HepG2 (cell line): ENCODE results near the gene AHCY. TPM values are rescaled to one million over a fixed set of nuclear protein-coding genes. Genes with fewer than 3 reads are reported as not detected.

Experiments used
- ARNT ChIP-seq: fragments of 450-650 bp; IDR thresholded peaks from 2 replicates; pipeline ENCODE4 v1.6.1; 2017
- HIVEP1 ChIP-seq: sonication (generic); formaldehyde crosslinking; IDR thresholded peaks from 2 replicates; pipeline ENCODE4 v1.4.0; 2020; ENCODE audit warnings: mild to moderate bottlenecking, missing genetic modification reagents
- MXD4 ChIP-seq: IDR thresholded peaks from 2 replicates; pipeline ENCODE4 v1.6.1; 2016; ENCODE audit warnings: mild to moderate bottlenecking, missing biosample characterization, missing genetic modification reagents
- NFIB ChIP-seq: sonication (generic); formaldehyde crosslinking; IDR thresholded peaks from 2 replicates; pipeline ENCODE4 v1.9.0; 2021; ENCODE audit warnings: missing genetic modification reagents, mild to moderate bottlenecking, borderline replicate concordance
- ONECUT2 ChIP-seq: sonication (generic); formaldehyde crosslinking; IDR thresholded peaks from 2 replicates; pipeline ENCODE4 v1.4.0; 2020; ENCODE audit warnings: missing genetic modification reagents
- RBAK ChIP-seq: sonication (generic); formaldehyde crosslinking; IDR thresholded peaks from 2 replicates; pipeline ENCODE4 v1.5.1; 2020; ENCODE audit warnings: mild to moderate bottlenecking, missing genetic modification reagents
- RBM22 ChIP-seq: fragments of 200-400 bp; formaldehyde crosslinking; optimal IDR thresholded peaks from 2 replicates; pipeline ENCODE3; 2017; ENCODE audit warnings: mild to moderate bottlenecking, low read length, moderate library complexity
- RXRA ChIP-seq: sonication (generic); formaldehyde crosslinking; IDR thresholded peaks from 2 replicates; pipeline ENCODE4 v1.5.1; 2020; ENCODE audit warnings: missing genetic modification reagents
- SCMH1 ChIP-seq: sonication (generic); formaldehyde crosslinking; IDR thresholded peaks from 2 replicates; pipeline ENCODE4 v1.9.0; 2021; ENCODE audit warnings: missing genetic modification reagents, mild to moderate bottlenecking, borderline replicate concordance
- SMAD9 ChIP-seq: sonication (generic); formaldehyde crosslinking; IDR thresholded peaks from 2 replicates; pipeline ENCODE4 v1.5.1; 2020; ENCODE audit warnings: mild to moderate bottlenecking, missing genetic modification reagents
- SUZ12 ChIP-seq: fragments of 150-350 bp; IDR thresholded peaks from 2 replicates; pipeline ENCODE4 v1.6.1; 2014; ENCODE audit warnings: low read depth, low read length
- ZEB1 ChIP-seq: IDR thresholded peaks from 2 replicates; pipeline ENCODE4 v1.6.1; 2012; ENCODE audit warnings: mild to moderate bottlenecking, low read depth, inconsistent platforms; ENCODE audit not compliant: insufficient replicate concordance
- ZMYM2 ChIP-seq: sonication (generic); formaldehyde crosslinking; IDR thresholded peaks from 2 replicates; pipeline ENCODE4 v1.8.0; 2022; ENCODE audit warnings: mild to moderate bottlenecking, missing genetic modification reagents
- ZNF230 ChIP-seq: sonication (generic); formaldehyde crosslinking; IDR thresholded peaks from 2 replicates; pipeline ENCODE4 v1.4.0; 2020; ENCODE audit warnings: mild to moderate bottlenecking, missing genetic modification reagents
- ZNF253 ChIP-seq: sonication (generic); formaldehyde crosslinking; IDR thresholded peaks from 2 replicates; pipeline ENCODE4 v1.8.0; 2022; ENCODE audit warnings: mild to moderate bottlenecking, missing genetic modification reagents, borderline replicate concordance
- ZNF749 ChIP-seq: sonication (generic); formaldehyde crosslinking; IDR thresholded peaks from 2 replicates; pipeline ENCODE4 v1.8.0; 2022; ENCODE audit warnings: mild to moderate bottlenecking, missing genetic modification reagents, moderate library complexity, borderline replicate concordance
- ZNF782 ChIP-seq: sonication (generic); formaldehyde crosslinking; IDR thresholded peaks from 2 replicates; pipeline ENCODE4 v1.4.0; 2020; ENCODE audit warnings: missing genetic modification reagents, mild to moderate bottlenecking, borderline replicate concordance
- ZSCAN12 ChIP-seq: sonication (generic); formaldehyde crosslinking; IDR thresholded peaks from 2 replicates; pipeline ENCODE4 v1.9.0; 2021; ENCODE audit warnings: mild to moderate bottlenecking, missing genetic modification reagents
- polyA plus RNA-seq, 8 experiments: library from polyadenylated mRNA; depleted of rRNA in 3 of 8; stranded (reverse) in 7 of 8; unstranded in 1 of 8; fragments of >200 nt; fragmentation: Illumina TruSeq in 4 of 8; extraction: Trizol in 4 of 8; gene quantifications; 2 replicates each; pipeline versions ENCODE4 v1.2.1 to v1.2.3, GENCODE V29; 2011 to 2016; ENCODE audit warnings: low read depth in 4 of 8, missing spikeins in 1 of 8, mixed read lengths in 1 of 8; ENCODE audit not compliant: insufficient read depth in 1 of 8
- total RNA-seq, 5 experiments: library from RNA; depleted of rRNA; stranded (reverse); fragments of >200 nt; fragmentation: Illumina TruSeq; extraction: Trizol; gene quantifications; 2 replicates each; pipeline ENCODE4 v1.2.3, GENCODE V29; 2016; ENCODE audit warnings: low read depth in 1 of 5
- TF ChIP-seq, protein P1 (sequence below): IDR thresholded peaks from 2 replicates; pipeline ENCODE4 v1.6.1; 2016; ENCODE audit warnings: missing compliant biosample characterization, missing genetic modification reagents, borderline replicate concordance
- TF ChIP-seq, protein P2 (sequence below): sonication (generic); formaldehyde crosslinking; IDR thresholded peaks from 2 replicates; pipeline ENCODE4 v1.4.0; 2020; ENCODE audit warnings: missing genetic modification reagents, borderline replicate concordance
- TF ChIP-seq, protein P3 (sequence below): sonication (generic); formaldehyde crosslinking; IDR thresholded peaks from 2 replicates; pipeline ENCODE4 v1.4.0; 2020; ENCODE audit warnings: mild to moderate bottlenecking, low read depth, missing genetic modification reagents
- TF ChIP-seq, protein P4 (sequence below): sonication (generic); formaldehyde crosslinking; IDR thresholded peaks from 2 replicates; pipeline ENCODE4 v1.8.1; 2023; ENCODE audit warnings: mild to moderate bottlenecking, inconsistent platforms, moderate library complexity, missing genetic modification reagents, borderline replicate concordance
- TF ChIP-seq, protein P5 (sequence below): sonication (generic); formaldehyde crosslinking; IDR thresholded peaks from 2 replicates; pipeline ENCODE4 v1.4.0; 2020; ENCODE audit warnings: missing genetic modification reagents

The AHCY gene
- total and polyA plus RNA-seq, 2 of the 13 experiments (the other 11 are each of a cell fraction or from before 2014, with no cell fraction given): 407 to 419 TPM

DNA sequence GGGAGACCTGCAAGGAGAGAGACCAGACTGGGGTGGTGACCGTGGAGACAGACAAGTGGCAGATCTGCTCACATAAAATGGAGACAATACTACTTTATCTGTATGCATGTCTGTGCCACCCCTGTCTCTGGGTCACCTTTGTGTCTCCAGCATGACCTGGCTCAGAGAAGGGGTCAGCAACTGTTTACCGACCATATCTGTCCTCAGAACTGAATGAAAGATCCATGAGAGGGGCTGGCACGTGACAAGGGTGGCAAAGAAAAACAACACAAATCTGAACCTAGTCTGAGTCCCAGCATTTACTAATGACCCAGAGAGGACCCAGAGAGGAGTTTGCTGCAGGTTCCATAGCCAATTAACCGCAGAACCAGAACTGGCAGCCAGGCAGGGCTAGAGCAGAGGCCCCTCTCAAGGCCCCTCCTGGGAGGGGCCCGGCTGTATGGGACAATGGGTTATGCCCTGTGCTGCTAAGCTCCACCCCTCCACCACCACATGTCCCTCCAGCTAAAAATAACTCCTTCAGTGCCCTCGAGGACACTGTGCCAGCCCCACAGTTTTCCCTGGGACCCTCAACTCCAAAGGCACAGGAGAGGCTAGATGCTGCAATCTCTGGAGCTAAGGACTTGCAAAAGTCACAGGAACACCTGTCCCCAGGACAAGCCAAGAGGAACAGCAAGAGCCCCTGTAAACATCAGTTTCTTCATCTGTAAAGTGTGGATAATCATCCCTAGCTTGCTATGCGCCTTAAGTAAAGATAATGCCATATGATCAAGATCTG, 2.2 kb downstream of the AHCY start (continued):
- TF ChIP-seq, protein P1, sequence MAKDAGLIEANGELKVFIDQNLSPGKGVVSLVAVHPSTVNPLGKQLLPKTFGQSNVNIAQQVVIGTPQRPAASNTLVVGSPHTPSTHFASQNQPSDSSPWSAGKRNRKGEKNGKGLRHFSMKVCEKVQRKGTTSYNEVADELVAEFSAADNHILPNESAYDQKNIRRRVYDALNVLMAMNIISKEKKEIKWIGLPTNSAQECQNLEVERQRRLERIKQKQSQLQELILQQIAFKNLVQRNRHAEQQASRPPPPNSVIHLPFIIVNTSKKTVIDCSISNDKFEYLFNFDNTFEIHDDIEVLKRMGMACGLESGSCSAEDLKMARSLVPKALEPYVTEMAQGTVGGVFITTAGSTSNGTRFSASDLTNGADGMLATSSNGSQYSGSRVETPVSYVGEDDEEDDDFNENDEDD (CRISPR knock-in tag): no peak
- no peak; the same call in 1 of the 2 replicates for TF ChIP-seq ZMYM2 (CRISPR knock-in tag)
- TF ChIP-seq ONECUT2 (CRISPR knock-in tag): 0 out of 2 replicates have a peak, but pooled peaks have one; percentile 4
- no peak for TF ChIP-seq ZEB1
- peak; percentile 78; the same call in 1 of the 2 replicates for TF ChIP-seq RXRA (CRISPR knock-in tag)
- TF ChIP-seq, protein P2, sequence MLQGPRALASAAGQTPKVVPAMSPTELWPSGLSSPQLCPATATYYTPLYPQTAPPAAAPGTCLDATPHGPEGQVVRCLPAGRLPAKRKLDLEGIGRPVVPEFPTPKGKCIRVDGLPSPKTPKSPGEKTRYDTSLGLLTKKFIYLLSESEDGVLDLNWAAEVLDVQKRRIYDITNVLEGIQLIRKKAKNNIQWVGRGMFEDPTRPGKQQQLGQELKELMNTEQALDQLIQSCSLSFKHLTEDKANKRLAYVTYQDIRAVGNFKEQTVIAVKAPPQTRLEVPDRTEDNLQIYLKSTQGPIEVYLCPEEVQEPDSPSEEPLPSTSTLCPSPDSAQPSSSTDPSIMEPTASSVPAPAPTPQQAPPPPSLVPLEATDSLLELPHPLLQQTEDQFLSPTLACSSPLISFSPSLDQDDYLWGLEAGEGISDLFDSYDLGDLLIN (CRISPR knock-in tag): no peak
- no peak for TF ChIP-seq RBAK
- TF ChIP-seq ZNF230 (CRISPR knock-in tag): no peak
- no peak for TF ChIP-seq ZNF782 (CRISPR knock-in tag)
- no peak for TF ChIP-seq ZSCAN12 (CRISPR knock-in tag)
- no peak for TF ChIP-seq HIVEP1
- no peak for TF ChIP-seq SCMH1 (CRISPR knock-in tag)
- TF ChIP-seq, protein P3, sequence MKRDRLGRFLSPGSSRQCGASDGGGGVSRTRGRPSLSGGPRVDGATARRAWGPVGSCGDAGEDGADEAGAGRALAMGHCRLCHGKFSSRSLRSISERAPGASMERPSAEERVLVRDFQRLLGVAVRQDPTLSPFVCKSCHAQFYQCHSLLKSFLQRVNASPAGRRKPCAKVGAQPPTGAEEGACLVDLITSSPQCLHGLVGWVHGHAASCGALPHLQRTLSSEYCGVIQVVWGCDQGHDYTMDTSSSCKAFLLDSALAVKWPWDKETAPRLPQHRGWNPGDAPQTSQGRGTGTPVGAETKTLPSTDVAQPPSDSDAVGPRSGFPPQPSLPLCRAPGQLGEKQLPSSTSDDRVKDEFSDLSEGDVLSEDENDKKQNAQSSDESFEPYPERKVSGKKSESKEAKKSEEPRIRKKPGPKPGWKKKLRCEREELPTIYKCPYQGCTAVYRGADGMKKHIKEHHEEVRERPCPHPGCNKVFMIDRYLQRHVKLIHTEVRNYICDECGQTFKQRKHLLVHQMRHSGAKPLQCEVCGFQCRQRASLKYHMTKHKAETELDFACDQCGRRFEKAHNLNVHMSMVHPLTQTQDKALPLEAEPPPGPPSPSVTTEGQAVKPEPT (CRISPR knock-in tag): no peak
- TF ChIP-seq, protein P4, sequence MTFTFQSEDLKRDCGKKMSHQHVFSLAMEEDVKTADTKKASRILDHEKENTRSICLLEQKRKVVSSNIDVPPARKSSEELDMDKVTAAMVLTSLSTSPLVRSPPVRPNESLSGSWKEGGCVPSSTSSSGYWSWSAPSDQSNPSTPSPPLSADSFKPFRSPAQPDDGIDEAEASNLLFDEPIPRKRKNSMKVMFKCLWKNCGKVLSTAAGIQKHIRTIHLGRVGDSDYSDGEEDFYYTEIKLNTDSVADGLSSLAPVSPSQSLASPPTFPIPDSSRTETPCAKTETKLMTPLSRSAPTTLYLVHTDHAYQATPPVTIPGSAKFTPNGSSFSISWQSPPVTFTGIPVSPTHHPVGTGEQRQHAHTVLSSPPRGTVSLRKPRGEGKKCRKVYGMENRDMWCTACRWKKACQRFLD (CRISPR knock-in tag): 0 out of 2 replicates have a peak, but pooled peaks have one; percentile 60
- no peak for TF ChIP-seq SUZ12
- no peak for TF ChIP-seq RBM22
- no peak for TF ChIP-seq MXD4 (CRISPR knock-in tag)
- TF ChIP-seq SMAD9 (CRISPR knock-in tag): no peak
- TF ChIP-seq, protein P5, sequence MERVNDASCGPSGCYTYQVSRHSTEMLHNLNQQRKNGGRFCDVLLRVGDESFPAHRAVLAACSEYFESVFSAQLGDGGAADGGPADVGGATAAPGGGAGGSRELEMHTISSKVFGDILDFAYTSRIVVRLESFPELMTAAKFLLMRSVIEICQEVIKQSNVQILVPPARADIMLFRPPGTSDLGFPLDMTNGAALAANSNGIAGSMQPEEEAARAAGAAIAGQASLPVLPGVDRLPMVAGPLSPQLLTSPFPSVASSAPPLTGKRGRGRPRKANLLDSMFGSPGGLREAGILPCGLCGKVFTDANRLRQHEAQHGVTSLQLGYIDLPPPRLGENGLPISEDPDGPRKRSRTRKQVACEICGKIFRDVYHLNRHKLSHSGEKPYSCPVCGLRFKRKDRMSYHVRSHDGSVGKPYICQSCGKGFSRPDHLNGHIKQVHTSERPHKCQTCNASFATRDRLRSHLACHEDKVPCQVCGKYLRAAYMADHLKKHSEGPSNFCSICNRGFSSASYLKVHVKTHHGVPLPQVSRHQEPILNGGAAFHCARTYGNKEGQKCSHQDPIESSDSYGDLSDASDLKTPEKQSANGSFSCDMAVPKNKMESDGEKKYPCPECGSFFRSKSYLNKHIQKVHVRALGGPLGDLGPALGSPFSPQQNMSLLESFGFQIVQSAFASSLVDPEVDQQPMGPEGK (CRISPR knock-in tag): peak; percentile 55
- TF ChIP-seq ZNF253 (CRISPR knock-in tag): no peak; the same call in 1 of the 2 replicates
- TF ChIP-seq NFIB (CRISPR knock-in tag): no peak
- TF ChIP-seq ZNF749 (CRISPR knock-in tag): no peak; the same call in 1 of the 2 replicates
- TF ChIP-seq ARNT: no peak
